GM19397 (cell line): Measurements from ENCODE around the gene PIP5K1C.
"Not testable (repeated sequence)": the region's sequence is repeated elsewhere in the genome, so short reads cannot be mapped to it uniquely, and the experiment has no call there.

ENCODE experiments used
- ATAC-seq: cut with Tn5 transposase; IDR thresholded peaks from one replicate; pipeline ENCODE4 v1.9.1; 2021; ENCODE audit warnings: mild to moderate bottlenecking, moderate library complexity; ENCODE audit not compliant: unreplicated experiment

Gene PIP5K1C

GRCh38 chr19:3648037-3648905, 52.0 kb downstream of the PIP5K1C start:
- ATAC-seq, result no peak

GRCh38 chr19:3647102-3647501, 53.2 kb downstream of the PIP5K1C start:
- not testable (repeated sequence) for ATAC-seq

- ATAC-seq, result no peak
Measured at GRCh38 chr19:3646336-3647092, 53.8 kb downstream of the PIP5K1C start.

- ATAC-seq, result no peak
Measured at GRCh38 chr19:3645726-3646125, 54.5 kb downstream of the PIP5K1C start.

- no peak for ATAC-seq
Measured at GRCh38 chr19:3645067-3645396, 55.2 kb downstream of the PIP5K1C start.

- no peak for ATAC-seq
Measured at GRCh38 chr19:3644351-3645066, 55.8 kb downstream of the PIP5K1C start.

- no peak for ATAC-seq
Measured at GRCh38 chr19:3643674-3644313, 56.5 kb downstream of the PIP5K1C start.

GRCh38 chr19:3642987-3643673, 57.1 kb downstream of the PIP5K1C start:
- ATAC-seq, result no peak

GRCh38 chr19:3642296-3642695, 58.0 kb downstream of the PIP5K1C start:
- no peak for ATAC-seq

GRCh38 chr19:3641515-3642269, 58.6 kb downstream of the PIP5K1C start:
- no peak for ATAC-seq

- no peak for ATAC-seq
Measured at GRCh38 chr19:3639479-3639878, 60.8 kb downstream of the PIP5K1C start.

GRCh38 chr19:3638208-3639193, 61.8 kb downstream of the PIP5K1C start:
- ATAC-seq, result no peak

- no peak for ATAC-seq
Measured at GRCh38 chr19:3637621-3638020, 62.6 kb downstream of the PIP5K1C start.

- ATAC-seq, result no peak
Measured at GRCh38 chr19:3636962-3637361, 63.3 kb downstream of the PIP5K1C start.

GRCh38 chr19:3636506-3636905, 63.8 kb downstream of the PIP5K1C start:
- no peak for ATAC-seq

GRCh38 chr19:3634496-3635045, 65.7 kb downstream of the PIP5K1C start:
- no peak for ATAC-seq

- no peak for ATAC-seq
Measured at GRCh38 chr19:3633559-3633988, 66.7 kb downstream of the PIP5K1C start.
